D721Med (cell line): ENCODE results near the gene KCNN4.
"Not testable (repeated sequence)": the region's sequence is repeated elsewhere in the genome, so short reads cannot be mapped to it uniquely, and the experiment has no call there.

Experiments used
- DNase-seq: peaks from one replicate; pipeline ENCODE4 v3.0.0; 2011; ENCODE audit warnings: low spot score; ENCODE audit not compliant: insufficient read length
- FAIRE-seq: peaks from 2 replicates; lab custom pipeline; 2011; peaks lifted over from hg19 to GRCh38; lab: Jason Lieb, UNC
- TF ChIP-seq, protein P1 (sequence below): IDR thresholded peaks from 2 replicates; pipeline ENCODE4 v1.5.1; 2012; ENCODE audit warnings: mild to moderate bottlenecking, control low read depth; ENCODE audit not compliant: insufficient read depth; ENCODE audit errors: missing control alignments

KCNN4 gene

GRCh38 chr19:43768273-43769050 is 12.3 kb downstream of the KCNN4 start:
- FAIRE-seq (no peak), DNase-seq (no peak)
- TF ChIP-seq, protein P1, sequence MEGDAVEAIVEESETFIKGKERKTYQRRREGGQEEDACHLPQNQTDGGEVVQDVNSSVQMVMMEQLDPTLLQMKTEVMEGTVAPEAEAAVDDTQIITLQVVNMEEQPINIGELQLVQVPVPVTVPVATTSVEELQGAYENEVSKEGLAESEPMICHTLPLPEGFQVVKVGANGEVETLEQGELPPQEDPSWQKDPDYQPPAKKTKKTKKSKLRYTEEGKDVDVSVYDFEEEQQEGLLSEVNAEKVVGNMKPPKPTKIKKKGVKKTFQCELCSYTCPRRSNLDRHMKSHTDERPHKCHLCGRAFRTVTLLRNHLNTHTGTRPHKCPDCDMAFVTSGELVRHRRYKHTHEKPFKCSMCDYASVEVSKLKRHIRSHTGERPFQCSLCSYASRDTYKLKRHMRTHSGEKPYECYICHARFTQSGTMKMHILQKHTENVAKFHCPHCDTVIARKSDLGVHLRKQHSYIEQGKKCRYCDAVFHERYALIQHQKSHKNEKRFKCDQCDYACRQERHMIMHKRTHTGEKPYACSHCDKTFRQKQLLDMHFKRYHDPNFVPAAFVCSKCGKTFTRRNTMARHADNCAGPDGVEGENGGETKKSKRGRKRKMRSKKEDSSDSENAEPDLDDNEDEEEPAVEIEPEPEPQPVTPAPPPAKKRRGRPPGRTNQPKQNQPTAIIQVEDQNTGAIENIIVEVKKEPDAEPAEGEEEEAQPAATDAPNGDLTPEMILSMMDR: no peak

- DNase-seq (no peak), FAIRE-seq (no peak)
- TF ChIP-seq, protein P1: no peak
Observed at GRCh38 chr19:43767818-43768217, 13.0 kb downstream of the KCNN4 start.

DNA sequence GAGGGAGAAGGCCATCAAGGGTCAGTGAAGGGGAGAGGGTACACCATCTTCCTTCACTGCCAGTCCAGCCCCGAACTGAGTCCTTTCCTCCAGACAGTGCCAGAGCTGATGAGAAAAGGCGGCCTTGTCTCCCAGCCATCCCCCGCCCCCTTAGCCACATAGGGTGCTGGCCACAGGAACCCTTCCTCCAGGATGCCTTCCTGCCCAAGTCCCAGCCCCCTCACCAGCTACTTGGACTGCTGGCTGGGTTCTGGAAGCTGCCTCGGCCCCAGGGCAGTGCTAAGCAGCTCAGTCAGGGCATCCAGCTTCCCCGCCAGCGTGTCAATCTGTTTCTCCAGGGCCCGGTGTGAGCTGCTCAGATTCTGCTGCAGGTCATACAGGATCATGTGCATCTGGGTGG is 13.5 kb downstream of the KCNN4 start:
- TF ChIP-seq, protein P1: no peak
- DNase-seq (no peak), FAIRE-seq (no peak)

DNA sequence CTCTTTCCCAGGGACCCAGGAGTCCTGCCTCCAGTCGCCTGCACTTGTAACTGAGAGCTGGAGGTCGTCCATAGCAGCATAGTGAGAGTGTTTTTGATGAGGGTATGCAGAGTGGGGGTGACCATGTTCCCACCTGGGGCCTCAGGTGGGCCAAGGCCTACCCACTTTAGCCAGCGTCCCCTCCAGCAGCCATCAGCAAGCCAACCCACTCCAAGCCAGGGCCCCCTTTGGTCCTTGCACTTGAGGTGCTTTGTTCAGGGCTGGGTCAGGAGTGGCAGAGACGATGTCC is 14.1 kb downstream of the KCNN4 start:
- no peak for FAIRE-seq
- TF ChIP-seq, protein P1: no peak

DNA sequence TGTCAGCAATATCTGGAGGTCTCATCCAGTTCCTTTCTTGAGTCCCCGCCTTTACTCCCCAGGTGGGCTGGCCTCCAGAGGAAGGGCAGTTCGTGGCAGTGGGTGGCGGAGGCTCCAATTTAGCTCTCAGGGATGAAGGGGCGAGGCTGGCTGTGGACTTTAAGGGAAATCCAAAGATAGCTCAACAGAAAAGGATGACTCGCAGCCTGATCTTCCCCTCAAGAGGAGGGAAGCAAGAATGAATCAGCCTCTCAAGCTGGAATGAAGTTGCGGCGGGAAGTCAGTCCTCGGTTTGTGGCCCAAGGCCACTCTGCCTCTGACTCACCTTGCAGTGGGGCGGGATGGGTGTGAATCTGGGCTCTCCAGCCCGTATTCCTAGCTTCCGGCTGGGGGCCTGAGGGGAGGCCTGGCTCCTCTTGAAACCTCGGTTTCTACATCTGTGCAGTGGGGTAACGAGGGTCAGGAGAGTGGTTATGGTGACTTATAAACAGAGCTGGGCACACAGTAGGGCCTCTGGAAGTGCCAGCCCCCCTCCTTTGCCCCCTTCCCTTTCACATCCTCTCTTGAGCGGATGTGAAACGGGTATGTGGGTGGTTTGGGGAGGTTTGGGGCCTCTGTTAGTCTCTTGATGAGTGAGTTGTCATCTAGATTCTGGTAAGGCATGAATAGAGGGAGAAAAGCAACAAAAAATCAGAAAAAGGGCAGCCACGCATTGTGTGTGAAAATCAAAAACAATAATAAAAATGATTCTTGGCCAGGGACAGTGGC is 15.5 kb downstream of the KCNN4 start:
- DNase-seq (no peak), FAIRE-seq (no peak)
- TF ChIP-seq, protein P1: no peak

More for the DNA sequence above, 14.1 kb downstream of the KCNN4 start:
- no peak for DNase-seq

GRCh38 chr19:43764684-43765083 is 16.1 kb downstream of the KCNN4 start:
- DNase-seq, FAIRE-seq: not testable (repeated sequence)

DNA sequence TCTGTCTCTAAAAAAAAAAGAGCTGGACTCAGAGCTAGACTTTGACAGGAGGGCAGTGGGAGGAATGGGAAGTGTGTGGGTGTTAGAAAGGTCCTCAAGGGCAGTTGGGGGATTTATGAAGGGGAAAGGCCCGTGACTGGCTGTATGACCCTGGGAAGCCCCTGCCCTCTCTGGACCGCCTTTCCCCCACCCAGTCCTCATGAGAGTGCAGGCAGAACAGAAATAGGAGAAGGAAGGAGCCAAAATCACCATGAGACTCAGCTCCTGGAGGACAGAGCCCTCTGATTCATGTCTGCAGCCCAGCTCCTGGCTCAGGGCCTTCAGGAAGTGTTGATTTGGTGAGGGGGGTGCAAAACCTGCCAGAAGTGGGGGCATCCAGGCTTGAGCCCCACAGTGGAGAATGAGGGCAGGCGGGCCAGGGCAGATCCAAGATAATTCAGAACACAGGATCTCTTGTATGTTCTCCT is 17.3 kb downstream of the KCNN4 start:
- TF ChIP-seq, protein P1: no peak
- FAIRE-seq: no peak
- DNase-seq: no peak
